Measurements from ENCODE around the gene TOMT. TPM values are rescaled to one million over a fixed set of nuclear protein-coding genes. Genes with fewer than 3 reads are reported as not detected.

The TOMT gene
- total and polyA plus RNA-seq, 2 donors (not counting 3 experiments of a cell fraction or from before 2014, with no cell fraction given) = not detected

DNA sequence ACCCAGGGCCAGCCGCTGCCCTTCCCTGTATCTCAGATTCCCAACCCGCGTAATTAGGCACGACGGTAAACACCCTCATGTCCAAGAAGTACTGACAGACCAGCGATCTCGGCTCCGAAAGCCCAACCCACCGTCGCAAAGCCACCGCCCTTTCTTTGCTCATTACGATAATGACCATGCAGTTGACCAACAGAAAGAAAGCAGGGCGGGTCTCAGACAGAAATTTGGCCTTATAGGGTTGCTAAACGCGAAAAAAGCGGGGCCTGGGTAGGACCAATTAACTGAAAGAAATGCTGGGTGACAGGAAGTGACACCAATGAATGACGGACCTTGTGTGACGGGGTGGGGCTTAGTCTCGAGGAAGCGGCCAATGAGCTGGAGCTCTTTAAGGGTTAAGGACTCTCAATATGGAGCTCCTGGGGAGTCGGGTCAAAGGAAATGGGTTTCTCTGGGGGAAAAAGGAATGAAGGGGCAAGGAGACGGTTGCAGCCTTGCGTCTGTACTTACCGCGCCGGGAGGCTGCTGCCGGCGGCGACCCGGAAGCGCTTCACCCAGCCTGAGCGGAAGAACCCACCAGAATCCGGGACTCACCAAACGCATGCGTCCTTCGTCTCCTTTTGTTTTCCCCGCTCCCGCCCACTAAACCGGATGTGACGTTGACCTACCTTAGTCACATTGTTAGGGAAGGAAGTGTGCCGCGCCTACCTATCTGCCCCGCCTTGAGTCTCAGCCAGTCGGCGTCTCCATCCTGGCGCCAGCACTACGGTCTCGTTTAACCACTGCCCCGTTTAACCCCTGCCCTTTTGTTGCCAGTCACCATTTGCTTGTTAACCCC is 6.6 kb downstream of the TOMT start, which contains the start of gene ANAPC15:
Gene ANAPC15, minus strand, starts transcription at position 553 of the 835 bp plus-strand sequence. CDS start 1,419 bp downstream, outside the sequence.
- H3K27me3 ChIP-seq (ENCODE audit: control insufficient read depth in 2 of 2, insufficient read depth in 2 of 2, low read length in 2 of 2) = peaks cover 0 to 2% of the 10 kb centered on the region in 2 experiments
- no peaks in the 10 kb centered on the region for H3K79me2 ChIP-seq (ENCODE audit: control insufficient read depth, insufficient read depth, low read length)
- POLR2A ChIA-PET = interaction anchor here (0.7 to 1.2 kb wide), 7 partner anchors 12 to 184 kb away, joined by 3 to 5 read pairs (median 3); partner anchors contain the start of gene RNF121
- H3K9me3 ChIP-seq (replicated peaks; ENCODE audit: control insufficient read depth, insufficient read depth, low read length) = no peaks in the 10 kb centered on the region
- CTCF ChIA-PET = interaction anchor here (0.6 to 3.8 kb wide), 5 partner anchors 12 to 318 kb away, joined by 3 to 19 read pairs (median 5); no protein-coding TSS in a partner anchor
- peak within 1 kb of the TSS; percentile 95 for H3K9ac ChIP-seq (replicated peaks; ENCODE audit: extremely low read depth, insufficient read depth, low read length)
- H4K20me1 ChIP-seq (replicated peaks; ENCODE audit: control insufficient read depth, extremely low read depth, insufficient read depth, low read length) = no peaks in the 10 kb centered on the region
- no peaks in the 10 kb centered on the region for H3K36me3 ChIP-seq (ENCODE audit: control insufficient read depth in 2 of 2, extremely low read depth in 1 of 2, insufficient read depth in 2 of 2, low read length in 2 of 2)
- peak within 1 kb of the TSS; percentile 90 for H3K27ac ChIP-seq (ENCODE audit: insufficient read depth, low read depth, low read length)
- intact Hi-C loops (cut with micrococcal nuclease) = loop anchor here (1.0 to 5.0 kb wide), 6 partner anchors 9 to 320 kb away; partner anchors contain the start of genes CLPB, LAMTOR1, LRRC51 and NUMA1
- no peaks in the 10 kb centered on the region for H3K9me1 ChIP-seq (replicated peaks; ENCODE audit: control insufficient read depth, extremely low read depth, insufficient read depth, low read length)
- peak within 1 kb of the TSS; percentile 71 for H2AFZ ChIP-seq (ENCODE audit: low read depth, low read length)
- H3K4me3 ChIP-seq (replicated peaks in 1 of 3; ENCODE audit: insufficient read depth in 1 of 3, low read depth in 1 of 3, low read length in 3 of 3) = peak within 1 kb of the TSS; percentile 14 to 69 (median 53)
- no TSS peak for BruUV-seq (replicated peaks)
- DNase-seq (ENCODE audit: low read depth, low spot score) (peak; percentile 100), FAIRE-seq (peak; percentile 100)
- dilution Hi-C loops (cut with MboI; ENCODE audit: extremely low pct_ligation_motif_present, low sequenced_read_pairs) = no loop called here
- H3K4me1 ChIP-seq (ENCODE audit: control insufficient read depth, extremely low read depth, insufficient read depth, low read length) = peaks cover 14% of the 10 kb centered on the region
- TF ChIP-seq EZH2 (IDR thresholded peaks at IDR 0.05; ENCODE audit: borderline replicate concordance, low read depth, low read length, severe bottlenecking) (no peak), GATA2 (IDR thresholded peaks at IDR 0.05; ENCODE audit: insufficient read depth, insufficient read length, low read depth, low read length) (no peak), POLR2AphosphoS5 (IDR thresholded peaks at IDR 0.05; ENCODE audit: insufficient read depth, low read depth, low read length) (peak; percentile 99), CTCF (IDR thresholded peaks at IDR 0.05; ENCODE audit: extremely low read depth in 1 of 2, insufficient read depth in 1 of 2, low read depth in 1 of 2, low read length in 2 of 2) (no peak), JUN (IDR thresholded peaks at IDR 0.05; ENCODE audit: borderline replicate concordance, insufficient read depth, insufficient read length, low read depth) (peak; percentile 36), FOS (IDR thresholded peaks at IDR 0.05; ENCODE audit: borderline replicate concordance, insufficient read depth, low read length) (no peak), POLR2A (IDR thresholded peaks at IDR 0.05; ENCODE audit: low read depth, low read length) (peak; percentile 99), MAX (IDR thresholded peaks at IDR 0.05; ENCODE audit: insufficient read depth, insufficient read length) (peak; percentile 23), MYC (IDR thresholded peaks at IDR 0.05; ENCODE audit: low read depth, low read length) (peak; percentile 34)
- H3K4me2 ChIP-seq (ENCODE audit: insufficient read depth, low read length) = peak within 1 kb of the TSS; percentile 93

All from endothelial cell of umbilical vein (primary cell).